ENCODE results near the gene PRKCA.

DNA sequence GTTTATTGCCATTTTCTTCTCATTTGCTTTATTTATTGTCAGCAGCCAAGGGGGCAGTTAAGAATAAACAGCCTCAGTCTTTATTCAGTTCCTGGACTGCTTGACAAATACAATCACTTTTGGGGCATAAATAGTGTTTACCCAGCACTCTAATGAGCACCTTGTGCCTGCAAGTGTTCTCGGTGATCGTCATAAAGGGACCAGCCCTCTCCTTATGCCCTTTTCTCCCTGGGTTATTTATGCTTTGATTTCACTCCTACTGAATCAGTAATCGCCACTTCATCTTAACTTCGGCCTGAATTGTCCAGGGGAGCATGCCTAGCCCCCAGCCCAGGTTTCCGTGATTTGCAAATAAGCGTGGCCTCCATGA is 476.8 kb downstream of the PRKCA start:
- TF ChIP-seq, protein P1, sequence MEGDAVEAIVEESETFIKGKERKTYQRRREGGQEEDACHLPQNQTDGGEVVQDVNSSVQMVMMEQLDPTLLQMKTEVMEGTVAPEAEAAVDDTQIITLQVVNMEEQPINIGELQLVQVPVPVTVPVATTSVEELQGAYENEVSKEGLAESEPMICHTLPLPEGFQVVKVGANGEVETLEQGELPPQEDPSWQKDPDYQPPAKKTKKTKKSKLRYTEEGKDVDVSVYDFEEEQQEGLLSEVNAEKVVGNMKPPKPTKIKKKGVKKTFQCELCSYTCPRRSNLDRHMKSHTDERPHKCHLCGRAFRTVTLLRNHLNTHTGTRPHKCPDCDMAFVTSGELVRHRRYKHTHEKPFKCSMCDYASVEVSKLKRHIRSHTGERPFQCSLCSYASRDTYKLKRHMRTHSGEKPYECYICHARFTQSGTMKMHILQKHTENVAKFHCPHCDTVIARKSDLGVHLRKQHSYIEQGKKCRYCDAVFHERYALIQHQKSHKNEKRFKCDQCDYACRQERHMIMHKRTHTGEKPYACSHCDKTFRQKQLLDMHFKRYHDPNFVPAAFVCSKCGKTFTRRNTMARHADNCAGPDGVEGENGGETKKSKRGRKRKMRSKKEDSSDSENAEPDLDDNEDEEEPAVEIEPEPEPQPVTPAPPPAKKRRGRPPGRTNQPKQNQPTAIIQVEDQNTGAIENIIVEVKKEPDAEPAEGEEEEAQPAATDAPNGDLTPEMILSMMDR (IDR thresholded peaks at IDR 0.05): no peak
- TF ChIP-seq ZNF138 (CRISPR knock-in tag; conservative IDR thresholded peaks at IDR 0.05): no peak

Data from WTC11 (cell line).